ENCODE data around the gene SLC2A4.

Gene SLC2A4

GRCh38 chr17:7313088-7313889 is 31.8 kb downstream of the SLC2A4 start:
- H3K27ac ChIP-seq (ENCODE audit: low read length), result no peak overlapping the region

DNA sequence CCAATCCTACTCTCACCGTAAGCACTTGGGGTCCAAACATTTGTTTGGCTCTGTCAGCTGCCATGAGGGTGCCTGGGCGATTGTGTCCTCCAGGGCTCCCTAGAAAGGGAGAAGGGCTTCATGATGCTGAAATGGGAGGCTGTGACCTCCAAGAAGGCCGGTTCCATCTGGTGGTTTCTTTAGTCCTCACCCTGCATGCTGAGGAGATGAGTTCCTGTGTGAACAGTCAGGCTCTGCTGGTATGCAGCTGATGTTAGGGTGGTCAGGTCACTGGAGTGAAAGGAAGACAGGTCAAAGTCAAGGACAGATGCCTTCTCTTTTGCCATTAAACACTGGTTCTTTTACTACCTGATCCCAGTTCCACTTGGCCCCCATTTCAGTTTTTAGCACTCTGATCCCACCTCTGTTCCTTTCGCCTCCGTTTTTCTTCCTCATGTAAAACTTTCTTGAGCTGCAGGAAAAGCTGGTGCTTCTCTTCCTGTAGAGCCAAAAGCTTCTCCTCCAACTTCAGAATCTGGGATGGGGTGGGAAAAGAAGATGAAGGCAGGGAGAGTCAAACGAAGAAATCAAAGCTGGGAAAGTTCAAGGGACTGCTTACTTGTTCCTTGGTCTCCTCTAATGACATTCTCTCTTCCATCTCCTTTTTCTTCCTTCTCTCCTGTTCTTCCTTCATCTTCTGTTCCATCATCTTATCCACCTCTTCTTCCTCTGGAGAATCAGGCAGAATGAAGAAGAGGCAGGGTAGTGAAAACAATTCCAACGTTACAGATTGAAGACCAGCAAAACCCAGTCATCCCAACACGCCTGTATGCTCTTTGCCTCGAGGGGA is 32.6 kb downstream of the SLC2A4 start:
- no peaks in the 10 kb centered on the region for H3K9me3 ChIP-seq (ENCODE audit: control insufficient read depth, low read depth, low read length)
- H3K27ac ChIP-seq (ENCODE audit: low read length), result no peak overlapping the region
- H3K9ac ChIP-seq (ENCODE audit: low read length), result peak overlapping the region; percentile 79
- peaks cover 11% of the 10 kb centered on the region for H3K4me1 ChIP-seq (ENCODE audit: control insufficient read depth, low read depth, low read length)
- peak overlapping the region; percentile 80 for H3K4me3 ChIP-seq (ENCODE audit: low read length)
- H3K27me3 ChIP-seq (ENCODE audit: control insufficient read depth, insufficient read depth, low read length), result no peaks in the 10 kb centered on the region
- peaks cover 67% of the 10 kb centered on the region for H3K36me3 ChIP-seq (ENCODE audit: control insufficient read depth, low read depth, low read length)

More at GRCh38 chr17:7313088-7313889, 31.8 kb downstream of the SLC2A4 start:
- no peaks in the 10 kb centered on the region for H3K27me3 ChIP-seq (ENCODE audit: control insufficient read depth, insufficient read depth, low read length)
- no peak overlapping the region for H3K9ac ChIP-seq (ENCODE audit: low read length)
- H3K9me3 ChIP-seq (ENCODE audit: control insufficient read depth, low read depth, low read length), result no peaks in the 10 kb centered on the region
- peaks cover 65% of the 10 kb centered on the region for H3K36me3 ChIP-seq (ENCODE audit: control insufficient read depth, low read depth, low read length)
- peaks cover 11% of the 10 kb centered on the region for H3K4me1 ChIP-seq (ENCODE audit: control insufficient read depth, low read depth, low read length)
- no peak overlapping the region for H3K4me3 ChIP-seq (ENCODE audit: low read length)

DNA sequence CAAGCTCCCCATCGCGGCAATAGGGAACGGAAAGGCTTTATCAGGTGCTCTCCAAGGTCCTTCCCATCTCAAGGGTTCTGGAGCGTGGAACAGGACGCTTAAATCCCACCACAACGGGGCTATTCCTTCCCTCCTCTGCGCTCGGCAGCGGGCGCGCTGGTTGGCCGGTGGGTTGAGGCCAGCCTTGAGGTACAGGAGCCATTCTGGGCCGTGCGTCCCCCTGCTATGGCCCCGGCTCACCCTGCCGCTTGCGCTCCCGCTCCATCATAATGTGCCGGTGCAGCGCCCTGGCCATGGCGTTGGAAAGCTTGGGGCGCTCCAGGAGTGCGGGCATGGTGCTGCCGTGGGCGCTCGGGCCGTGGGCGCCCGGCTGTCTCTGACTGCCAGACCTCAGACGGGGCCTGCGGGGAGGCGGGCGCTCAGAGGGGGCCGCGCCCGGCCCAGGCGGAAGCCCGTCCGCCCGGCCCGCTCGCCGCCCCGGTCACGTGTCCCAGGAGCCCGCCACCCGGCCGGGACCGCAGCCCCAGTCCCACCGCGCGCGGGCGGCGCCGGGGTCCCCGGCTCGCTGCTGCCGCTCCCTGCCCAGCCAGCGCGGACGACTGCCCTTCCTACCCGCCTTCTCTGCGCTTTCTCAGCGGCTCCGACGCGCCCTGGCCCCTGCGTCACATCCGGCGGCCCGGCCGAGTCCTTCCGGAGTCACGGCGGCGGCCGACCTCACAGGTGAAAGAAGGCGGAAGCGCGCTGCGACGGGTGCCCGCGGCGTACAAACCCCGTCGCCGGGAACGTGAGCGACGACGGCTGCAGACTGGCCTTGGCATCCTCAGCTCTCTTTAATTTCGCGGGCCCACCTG is 33.4 kb downstream of the SLC2A4 start, which contains the start of gene GPS2:
GPS2 (minus strand) TSS at position 642 of the 851 bp plus-strand sequence; CDS start at position 334, 308 bp downstream.
- peak within 1 kb of the TSS; percentile 79 for H3K9ac ChIP-seq (ENCODE audit: low read length)
- peaks cover 58% of the 10 kb centered on the region for H3K36me3 ChIP-seq (ENCODE audit: control insufficient read depth, low read depth, low read length)
- H3K27ac ChIP-seq (ENCODE audit: low read length), result peak within 1 kb of the TSS; percentile 58
- H3K4me3 ChIP-seq (ENCODE audit: low read length), result peak within 1 kb of the TSS; percentile 80
- H3K9me3 ChIP-seq (ENCODE audit: control insufficient read depth, low read depth, low read length), result no peaks in the 10 kb centered on the region
- H3K27me3 ChIP-seq (ENCODE audit: control insufficient read depth, insufficient read depth, low read length), result no peaks in the 10 kb centered on the region
- peaks cover 11% of the 10 kb centered on the region for H3K4me1 ChIP-seq (ENCODE audit: control insufficient read depth, low read depth, low read length)

DNA sequence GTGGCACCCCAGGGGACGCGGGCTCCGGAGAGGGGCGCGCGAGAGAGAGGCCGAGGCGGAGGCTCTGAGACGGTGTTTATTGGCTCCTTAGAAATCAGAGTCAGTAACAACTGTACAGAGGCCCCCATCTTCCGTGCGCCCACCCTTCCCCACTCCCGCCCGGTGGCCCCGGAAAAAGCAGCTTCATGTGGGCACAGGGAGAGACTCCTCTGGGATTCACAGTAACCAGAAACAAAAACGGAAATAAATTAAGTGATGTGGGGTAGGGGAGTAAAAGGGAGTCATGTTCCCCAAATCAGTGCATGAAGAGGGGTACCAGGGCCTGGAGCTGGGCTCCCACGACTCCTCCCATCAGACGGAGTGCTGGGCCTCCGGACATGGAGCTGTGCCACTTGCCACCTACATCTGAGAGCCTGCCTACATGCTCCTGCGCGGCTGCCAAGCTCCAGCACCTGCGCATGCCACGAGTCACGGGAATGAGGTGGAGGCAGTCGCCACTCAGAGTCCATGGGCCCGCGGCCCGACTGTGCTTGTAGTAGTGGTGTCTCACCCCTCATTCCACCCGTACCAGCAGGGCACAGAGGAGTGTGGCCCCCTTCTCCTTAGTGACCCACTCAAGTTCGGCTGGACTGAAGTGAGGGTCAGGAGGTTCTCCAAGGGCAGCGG is 34.2 kb downstream of the SLC2A4 start:
- H3K4me1 ChIP-seq (ENCODE audit: control insufficient read depth, low read depth, low read length), result peaks cover 11% of the 10 kb centered on the region
- peak overlapping the region; percentile 79 for H3K9ac ChIP-seq (ENCODE audit: low read length)
- H3K27me3 ChIP-seq (ENCODE audit: control insufficient read depth, insufficient read depth, low read length), result no peaks in the 10 kb centered on the region
- peak overlapping the region; percentile 58 for H3K27ac ChIP-seq (ENCODE audit: low read length)
- H3K9me3 ChIP-seq (ENCODE audit: control insufficient read depth, low read depth, low read length), result no peaks in the 10 kb centered on the region
- peak overlapping the region; percentile 80 for H3K4me3 ChIP-seq (ENCODE audit: low read length)
- peaks cover 56% of the 10 kb centered on the region for H3K36me3 ChIP-seq (ENCODE audit: control insufficient read depth, low read depth, low read length)

GRCh38 chr17:7317161-7317803 is 35.8 kb downstream of the SLC2A4 start:
- Histone ChIP-seq H3K9ac (ENCODE audit: low read length) (no peak overlapping the region), H3K4me3 (ENCODE audit: low read length) (no peak overlapping the region), H3K27me3 (ENCODE audit: control insufficient read depth, insufficient read depth, low read length) (no peaks in the 10 kb centered on the region), H3K9me3 (ENCODE audit: control insufficient read depth, low read depth, low read length) (no peaks in the 10 kb centered on the region), H3K36me3 (ENCODE audit: control insufficient read depth, low read depth, low read length) (peaks cover 58% of the 10 kb centered on the region), H3K27ac (ENCODE audit: low read length) (no peak overlapping the region), H3K4me1 (ENCODE audit: control insufficient read depth, low read depth, low read length) (peaks cover 11% of the 10 kb centered on the region)

GRCh38 chr17:7318121-7318860 is 36.8 kb downstream of the SLC2A4 start:
- H3K27me3 ChIP-seq (ENCODE audit: control insufficient read depth, insufficient read depth, low read length), result no peaks in the 10 kb centered on the region
- H3K9ac ChIP-seq (ENCODE audit: low read length), result no peak overlapping the region
- H3K9me3 ChIP-seq (ENCODE audit: control insufficient read depth, low read depth, low read length), result no peaks in the 10 kb centered on the region
- no peak overlapping the region for H3K27ac ChIP-seq (ENCODE audit: low read length)
- H3K36me3 ChIP-seq (ENCODE audit: control insufficient read depth, low read depth, low read length), result peaks cover 58% of the 10 kb centered on the region
- no peak overlapping the region for H3K4me3 ChIP-seq (ENCODE audit: low read length)
- H3K4me1 ChIP-seq (ENCODE audit: control insufficient read depth, low read depth, low read length), result peaks cover 11% of the 10 kb centered on the region

DNA sequence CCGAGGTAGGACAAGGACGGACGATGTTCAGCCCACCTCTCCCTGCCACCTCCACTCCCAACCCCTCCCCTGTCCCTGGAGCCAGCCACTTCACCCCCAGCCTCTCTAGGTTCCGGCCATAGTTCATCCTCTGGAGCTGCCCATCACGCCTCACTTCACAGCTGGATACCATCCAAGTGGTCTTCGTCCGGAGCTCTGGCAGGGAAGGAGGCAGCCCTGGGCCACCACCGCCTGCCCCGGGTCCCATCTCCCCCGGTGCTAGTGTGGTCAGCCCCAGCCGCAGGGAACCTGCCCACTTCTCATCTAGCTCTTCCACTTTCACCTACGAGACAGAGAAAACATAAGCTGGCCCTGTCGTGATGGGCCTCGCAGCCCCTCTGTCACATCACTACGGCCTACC is 39.9 kb downstream of the SLC2A4 start:
- H3K27me3 ChIP-seq (ENCODE audit: control insufficient read depth, insufficient read depth, low read length), result no peaks in the 10 kb centered on the region
- peaks cover 60% of the 10 kb centered on the region for H3K36me3 ChIP-seq (ENCODE audit: control insufficient read depth, low read depth, low read length)
- H3K27ac ChIP-seq (ENCODE audit: low read length), result no peak overlapping the region
- no peak overlapping the region for H3K4me3 ChIP-seq (ENCODE audit: low read length)
- H3K9ac ChIP-seq (ENCODE audit: low read length), result no peak overlapping the region
- no peaks in the 10 kb centered on the region for H3K4me1 ChIP-seq (ENCODE audit: control insufficient read depth, low read depth, low read length)
- no peaks in the 10 kb centered on the region for H3K9me3 ChIP-seq (ENCODE audit: control insufficient read depth, low read depth, low read length)

DNA sequence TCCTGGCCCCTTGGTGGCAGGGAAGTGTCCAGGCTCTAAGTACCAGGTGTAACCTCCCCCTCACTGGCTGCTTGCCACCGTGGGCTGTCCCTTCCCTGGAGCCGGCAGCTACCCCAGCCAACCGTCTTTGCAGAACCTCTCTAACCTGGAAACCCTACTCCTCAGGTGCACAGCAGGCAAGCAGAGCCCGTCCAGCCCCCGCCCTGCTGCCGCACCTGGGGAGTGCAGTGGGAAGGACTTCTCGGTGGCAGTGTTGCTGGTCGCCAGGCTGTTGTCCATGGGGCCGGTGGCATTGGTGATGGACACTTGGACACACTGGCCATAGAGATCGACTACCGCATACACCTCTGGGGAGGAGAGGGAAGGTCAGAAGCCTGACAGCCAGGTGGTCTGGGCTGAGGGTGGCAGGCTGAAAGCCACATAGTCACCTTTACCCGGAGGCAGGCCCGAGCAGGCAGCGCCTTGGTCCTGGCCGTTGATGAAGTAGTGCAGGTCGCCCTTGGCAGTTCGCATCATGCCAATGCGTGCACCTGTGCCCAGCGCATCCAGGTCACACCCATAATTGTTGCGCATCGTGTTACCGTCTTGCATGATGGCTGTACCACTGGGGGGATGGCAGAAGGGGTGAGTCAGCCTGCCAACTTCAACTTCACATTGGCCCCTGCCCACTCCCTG is 41.1 kb downstream of the SLC2A4 start:
- no peak overlapping the region for H3K27ac ChIP-seq (ENCODE audit: low read length)
- no peaks in the 10 kb centered on the region for H3K9me3 ChIP-seq (ENCODE audit: control insufficient read depth, low read depth, low read length)
- H3K27me3 ChIP-seq (ENCODE audit: control insufficient read depth, insufficient read depth, low read length), result no peaks in the 10 kb centered on the region
- H3K36me3 ChIP-seq (ENCODE audit: control insufficient read depth, low read depth, low read length), result peaks cover 53% of the 10 kb centered on the region
- H3K4me1 ChIP-seq (ENCODE audit: control insufficient read depth, low read depth, low read length), result no peaks in the 10 kb centered on the region
- no peak overlapping the region for H3K9ac ChIP-seq (ENCODE audit: low read length)
- no peak overlapping the region for H3K4me3 ChIP-seq (ENCODE audit: low read length)

GRCh38 chr17:7323731-7324437 is 42.4 kb downstream of the SLC2A4 start:
- peaks cover 45% of the 10 kb centered on the region for H3K36me3 ChIP-seq (ENCODE audit: control insufficient read depth, low read depth, low read length)
- H3K27ac ChIP-seq (ENCODE audit: low read length), result no peak overlapping the region
- H3K9me3 ChIP-seq (ENCODE audit: control insufficient read depth, low read depth, low read length), result no peaks in the 10 kb centered on the region
- no peaks in the 10 kb centered on the region for H3K27me3 ChIP-seq (ENCODE audit: control insufficient read depth, insufficient read depth, low read length)
- no peak overlapping the region for H3K4me3 ChIP-seq (ENCODE audit: low read length)
- H3K9ac ChIP-seq (ENCODE audit: low read length), result no peak overlapping the region
- H3K4me1 ChIP-seq (ENCODE audit: control insufficient read depth, low read depth, low read length), result no peaks in the 10 kb centered on the region
